OCI-LY3 (cell line): ENCODE measurements around the gene CNTNAP2.

Experiments used
- H2AFZ ChIP-seq: fragments of 200-600, 300-600 bp; shearing (Covaris generic); 2 replicates; pipeline ENCODE4 v1.6.0; 2014; ENCODE audit warnings: antibody characterized with exemption, low read depth, low read length
- H3K27ac ChIP-seq: fragments of 200-600, 300-600 bp; sonication (generic); 2 replicates; pipeline ENCODE4 v1.5.1; 2014; ENCODE audit warnings: mild to moderate bottlenecking, low read length, moderate library complexity, mixed read lengths
- H3K27me3 ChIP-seq: fragments of 200-600, 300-600 bp; sonication (generic); 2 replicates; pipeline ENCODE4 v1.6.1; 2014; ENCODE audit warnings: low read depth, low read length, mixed read lengths
- H3K36me3 ChIP-seq: fragments of 200-600, 300-600 bp; sonication (generic); replicated peaks from 2 replicates; pipeline ENCODE3; 2014; ENCODE audit warnings: low read depth, low read length, mixed read lengths
- H3K4me1 ChIP-seq: fragments of 300-600, 200-600 bp; sonication (generic); 2 replicates; pipeline ENCODE4 v1.6.1; 2014; ENCODE audit warnings: low read length, mixed read lengths
- H3K4me2 ChIP-seq: fragments of 200-600, 300-600 bp; sonication (generic); 2 replicates; pipeline ENCODE4 v1.6.1; 2014; ENCODE audit warnings: low read length, mixed read lengths
- H3K4me3 ChIP-seq: fragments of 300-600, 200-600 bp; sonication (generic); 2 replicates; pipeline ENCODE4 v1.5.1; 2014; ENCODE audit warnings: antibody characterized with exemption, mild to moderate bottlenecking, low read length, moderate library complexity
- H3K79me2 ChIP-seq: fragments of 300-600, 200-600 bp; shearing (Covaris generic); 2 replicates; pipeline ENCODE4 v1.6.1; 2014; ENCODE audit warnings: mild to moderate bottlenecking, low read length, mixed read lengths
- H3K9ac ChIP-seq: fragments of 300-600, 200-600 bp; shearing (Covaris generic); 2 replicates; pipeline ENCODE4 v1.6.0; 2014; ENCODE audit warnings: mild to moderate bottlenecking, low read length, moderate library complexity
- H3K9me3 ChIP-seq: fragments of 200-600, 300-600 bp; shearing (Covaris generic); 2 replicates; pipeline ENCODE4 v1.6.1; 2014; ENCODE audit warnings: low read length, mixed read lengths; ENCODE audit not compliant: insufficient read depth
- H4K20me1 ChIP-seq: fragments of 200-600, 300-600 bp; sonication (generic); 2 replicates; pipeline ENCODE4 v1.6.1; 2016; ENCODE audit warnings: low read length, mixed read lengths; ENCODE audit not compliant: insufficient read depth
- EZH2phosphoT487 ChIP-seq: fragments of 200-600 bp; shearing (Covaris generic); IDR thresholded peaks from 2 replicates; pipeline ENCODE4 v1.6.1; 2018; ENCODE audit warnings: antibody characterized with exemption, mixed run types, low read depth
- TF ChIP-seq, protein P1 (sequence below): fragments of 200-600, 300-600 bp; sonication (generic); IDR thresholded peaks from 2 replicates; pipeline ENCODE4 v1.5.1; 2014; ENCODE audit warnings: antibody characterized with exemption, low read length, low read depth

The CNTNAP2 gene

DNA sequence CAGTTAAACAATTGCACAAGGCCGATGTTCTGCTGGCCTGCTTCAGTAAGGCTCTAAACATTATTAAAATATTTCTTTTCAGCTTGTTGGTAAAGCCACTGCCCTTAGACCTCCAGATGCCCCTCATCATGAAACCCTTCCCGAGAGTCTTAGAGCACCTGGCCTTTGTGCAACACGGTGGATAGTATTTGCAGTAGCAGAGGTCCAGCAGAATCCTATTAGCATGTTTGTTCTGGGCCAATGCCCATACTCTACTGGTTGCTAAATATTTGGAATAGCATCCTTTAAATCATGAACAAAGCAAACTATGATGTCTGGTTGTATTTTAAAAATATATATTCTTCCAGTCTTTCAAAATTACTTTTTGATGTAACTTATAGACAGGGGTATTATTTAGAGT, 584.6 kb downstream of the CNTNAP2 start:
- TF ChIP-seq, protein P1, sequence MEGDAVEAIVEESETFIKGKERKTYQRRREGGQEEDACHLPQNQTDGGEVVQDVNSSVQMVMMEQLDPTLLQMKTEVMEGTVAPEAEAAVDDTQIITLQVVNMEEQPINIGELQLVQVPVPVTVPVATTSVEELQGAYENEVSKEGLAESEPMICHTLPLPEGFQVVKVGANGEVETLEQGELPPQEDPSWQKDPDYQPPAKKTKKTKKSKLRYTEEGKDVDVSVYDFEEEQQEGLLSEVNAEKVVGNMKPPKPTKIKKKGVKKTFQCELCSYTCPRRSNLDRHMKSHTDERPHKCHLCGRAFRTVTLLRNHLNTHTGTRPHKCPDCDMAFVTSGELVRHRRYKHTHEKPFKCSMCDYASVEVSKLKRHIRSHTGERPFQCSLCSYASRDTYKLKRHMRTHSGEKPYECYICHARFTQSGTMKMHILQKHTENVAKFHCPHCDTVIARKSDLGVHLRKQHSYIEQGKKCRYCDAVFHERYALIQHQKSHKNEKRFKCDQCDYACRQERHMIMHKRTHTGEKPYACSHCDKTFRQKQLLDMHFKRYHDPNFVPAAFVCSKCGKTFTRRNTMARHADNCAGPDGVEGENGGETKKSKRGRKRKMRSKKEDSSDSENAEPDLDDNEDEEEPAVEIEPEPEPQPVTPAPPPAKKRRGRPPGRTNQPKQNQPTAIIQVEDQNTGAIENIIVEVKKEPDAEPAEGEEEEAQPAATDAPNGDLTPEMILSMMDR = no peak
- TF ChIP-seq EZH2phosphoT487 = no peak
- Histone ChIP-seq H3K4me1 (no peaks in the 10 kb centered on the region), H4K20me1 (no peaks in the 10 kb centered on the region), H3K36me3 (no peaks in the 10 kb centered on the region), H3K79me2 (no peaks in the 10 kb centered on the region), H3K4me3 (no peak overlapping the region), H3K9me3 (no peaks in the 10 kb centered on the region), H2AFZ (no peak overlapping the region), H3K4me2 (no peak overlapping the region), H3K27me3 (no peaks in the 10 kb centered on the region), H3K9ac (no peak overlapping the region), H3K27ac (no peak overlapping the region)

DNA sequence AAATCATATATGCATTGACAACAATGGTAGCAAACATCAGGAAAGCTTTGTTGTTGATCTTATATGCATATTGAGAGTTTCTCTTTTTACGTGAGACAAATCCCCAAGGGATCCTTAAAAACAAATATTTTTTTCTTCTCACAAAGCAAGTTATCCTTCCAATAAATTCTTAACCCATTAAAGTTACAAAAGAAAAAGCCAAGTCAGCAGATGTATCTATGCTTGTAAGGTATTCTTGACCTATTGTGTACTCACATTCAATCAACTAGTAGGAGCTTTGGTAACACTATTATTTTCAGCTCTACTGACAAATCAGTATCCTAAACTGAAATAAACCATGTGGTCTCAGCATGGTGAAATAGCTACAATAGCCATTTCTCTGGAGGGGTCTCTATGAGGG, 586.3 kb downstream of the CNTNAP2 start:
- no peak overlapping the region for H3K4me2 ChIP-seq
- no peaks in the 10 kb centered on the region for H3K4me1 ChIP-seq
- H4K20me1 ChIP-seq = no peaks in the 10 kb centered on the region
- no peak for TF ChIP-seq EZH2phosphoT487
- TF ChIP-seq, protein P1 = no peak
- no peaks in the 10 kb centered on the region for H3K27me3 ChIP-seq
- no peak overlapping the region for H3K9ac ChIP-seq
- no peaks in the 10 kb centered on the region for H3K79me2 ChIP-seq
- H3K4me3 ChIP-seq = no peak overlapping the region
- no peak overlapping the region for H2AFZ ChIP-seq
- H3K9me3 ChIP-seq = no peaks in the 10 kb centered on the region
- H3K36me3 ChIP-seq = no peaks in the 10 kb centered on the region
- H3K27ac ChIP-seq = no peak overlapping the region

DNA sequence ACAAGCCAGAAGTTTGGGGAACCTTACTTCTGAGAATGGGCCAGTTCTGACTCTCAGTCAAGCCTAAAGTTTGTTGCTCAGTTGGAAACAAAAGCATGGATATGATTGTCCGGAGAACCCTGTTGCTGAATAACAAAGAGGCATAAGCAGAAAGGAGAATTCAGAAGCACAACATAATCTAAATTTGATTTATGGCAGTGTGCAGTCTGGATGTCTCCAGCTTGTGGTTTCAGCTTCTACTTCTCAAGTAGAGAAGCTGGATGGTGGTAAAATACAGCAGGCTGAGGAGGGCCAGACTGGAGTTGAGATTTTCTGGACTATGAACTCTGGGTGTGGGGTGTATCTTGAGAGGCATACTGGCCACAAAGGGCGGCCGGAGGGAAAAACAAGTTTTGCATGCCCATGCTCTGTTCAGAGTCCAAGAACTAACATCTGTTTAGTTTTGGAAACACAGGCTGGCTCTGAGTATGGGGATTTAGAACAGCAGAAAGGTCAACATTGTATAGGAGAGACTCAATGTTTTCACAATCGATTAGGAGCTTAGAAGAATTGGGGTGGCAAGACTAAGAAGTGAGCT, 592.9 kb downstream of the CNTNAP2 start:
- Histone ChIP-seq H3K27me3 (no peaks in the 10 kb centered on the region), H3K9ac (no peak overlapping the region)

DNA sequence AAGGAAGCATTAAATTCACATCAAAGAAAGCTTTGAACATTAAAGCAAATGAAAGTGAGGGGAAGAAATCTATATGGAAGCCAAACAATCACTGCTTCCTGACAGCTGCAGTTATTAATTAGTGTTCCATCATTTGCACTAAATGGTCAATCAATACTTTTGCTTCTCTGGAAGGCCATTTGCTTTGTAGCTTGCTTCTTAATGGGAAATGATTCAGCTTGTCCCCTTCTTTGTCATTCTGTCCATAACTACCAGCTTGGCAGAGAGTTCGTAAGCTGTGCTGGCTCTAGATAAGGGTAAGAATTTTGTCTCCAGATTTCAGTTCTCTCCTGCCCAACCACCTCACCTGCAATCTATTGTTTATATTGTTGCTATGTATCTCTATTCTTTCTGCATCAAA, 596.6 kb downstream of the CNTNAP2 start:
- H4K20me1 ChIP-seq = no peaks in the 10 kb centered on the region
- no peaks in the 10 kb centered on the region for H3K36me3 ChIP-seq
- TF ChIP-seq, protein P1 = no peak
- TF ChIP-seq EZH2phosphoT487 = no peak
- H3K4me2 ChIP-seq = no peak overlapping the region
- no peaks in the 10 kb centered on the region for H3K9me3 ChIP-seq
- no peak overlapping the region for H3K4me3 ChIP-seq
- H2AFZ ChIP-seq = no peak overlapping the region
- no peaks in the 10 kb centered on the region for H3K27me3 ChIP-seq
- no peak overlapping the region for H3K27ac ChIP-seq
- no peaks in the 10 kb centered on the region for H3K4me1 ChIP-seq
- H3K79me2 ChIP-seq = no peaks in the 10 kb centered on the region
- H3K9ac ChIP-seq = no peak overlapping the region

More for the DNA sequence above, 592.9 kb downstream of the CNTNAP2 start:
- H3K9me3 ChIP-seq = no peaks in the 10 kb centered on the region
- no peak overlapping the region for H3K27ac ChIP-seq
- TF ChIP-seq EZH2phosphoT487 = no peak
- TF ChIP-seq, protein P1 = no peak
- H2AFZ ChIP-seq = no peak overlapping the region
- no peak overlapping the region for H3K4me3 ChIP-seq
- no peaks in the 10 kb centered on the region for H4K20me1 ChIP-seq
- no peak overlapping the region for H3K4me2 ChIP-seq
- no peaks in the 10 kb centered on the region for H3K4me1 ChIP-seq
- no peaks in the 10 kb centered on the region for H3K36me3 ChIP-seq
- no peaks in the 10 kb centered on the region for H3K79me2 ChIP-seq
